HG03135 (cell line): ENCODE results near the gene SCO2.
A peak's percentile ranks its signal among the peaks of the same experiment; 100 is the strongest.

Experiments used
- ATAC-seq: cut with Tn5 transposase; IDR thresholded peaks from one replicate; pipeline ENCODE4 v1.9.1; 2021; ENCODE audit warnings: mild to moderate bottlenecking, moderate library complexity; ENCODE audit not compliant: unreplicated experiment

SCO2 gene

GRCh38 chr22:50482107-50483074 is 43.0 kb downstream of the SCO2 start:
- no peak for ATAC-seq

GRCh38 chr22:50481440-50482106 is 43.8 kb downstream of the SCO2 start, which contains the start of gene ADM2:
ADM2 (plus strand) TSS chr22:50481543; CDS start chr22:50481848, 305 bp downstream.
- ATAC-seq: no peak

- no peak for ATAC-seq
Measured at GRCh38 chr22:50481045-50481439, 44.4 kb downstream of the SCO2 start.

- ATAC-seq: no peak
Measured at GRCh38 chr22:50479721-50480120, 45.7 kb downstream of the SCO2 start.

- ATAC-seq: no peak
Measured at GRCh38 chr22:50477923-50478322, 47.5 kb downstream of the SCO2 start.

GRCh38 chr22:50476868-50477267 is 48.5 kb downstream of the SCO2 start:
- ATAC-seq: no peak

- no peak for ATAC-seq
Measured at GRCh38 chr22:50475652-50476002, 49.8 kb downstream of the SCO2 start.

GRCh38 chr22:50474710-50475651 is 50.4 kb downstream of the SCO2 start, which contains the start of gene SBF1:
SBF1 (minus strand) TSS chr22:50475035; CDS start chr22:50474840, 195 bp downstream.
- ATAC-seq: peak; percentile 69

- ATAC-seq: no peak
Measured at GRCh38 chr22:50473855-50474671, 51.3 kb downstream of the SCO2 start.
